Measurements from ENCODE around the gene LAIR2. TPM values are rescaled to one million over a fixed set of nuclear protein-coding genes. Genes with fewer than 3 reads are reported as not detected.

The LAIR2 gene
- total and polyA plus RNA-seq, 2 of the 13 experiments (the other 11 are each of a cell fraction or from before 2014, with no cell fraction given) = 1.3 to 1.9 TPM

GRCh38 chr19:54517483-54517882 is 14.9 kb downstream of the LAIR2 start (continued):
- peak; percentile 75; the same call in 1 of the 2 replicates for TF ChIP-seq AKNA (CRISPR knock-in tag; IDR thresholded peaks at IDR 0.05; ENCODE audit: borderline replicate concordance)
- TF ChIP-seq ZNF441 (CRISPR knock-in tag; IDR thresholded peaks at IDR 0.05; ENCODE audit: borderline replicate concordance) = peak; percentile 62; the same call in 1 of the 2 replicates
- TF ChIP-seq MTF1 (CRISPR knock-in tag; IDR thresholded peaks at IDR 0.05) = 0 out of 2 replicates have a peak, but pooled peaks have one; percentile 47
- TF ChIP-seq ZBTB20 (CRISPR knock-in tag; IDR thresholded peaks at IDR 0.05; ENCODE audit: borderline replicate concordance, low read depth) = peak; percentile 26; the same call in 1 of the 2 replicates
- TF ChIP-seq FOXP4 (CRISPR knock-in tag; IDR thresholded peaks at IDR 0.05) = 0 out of 2 replicates have a peak, but pooled peaks have one; percentile 17
- TF ChIP-seq ATF4 (CRISPR knock-in tag; IDR thresholded peaks at IDR 0.05) = no peak
- TF ChIP-seq PATZ1 (CRISPR knock-in tag; IDR thresholded peaks at IDR 0.05) = 0 out of 2 replicates have a peak, but pooled peaks have one; percentile 17
- TF ChIP-seq MXD4 (CRISPR knock-in tag; IDR thresholded peaks at IDR 0.05) = 0 out of 2 replicates have a peak, but pooled peaks have one; percentile 37
- TF ChIP-seq RARA (CRISPR knock-in tag; IDR thresholded peaks at IDR 0.05) = peak; percentile 62
- TF ChIP-seq ZNF260 (CRISPR knock-in tag; IDR thresholded peaks at IDR 0.05; ENCODE audit: borderline replicate concordance, low read depth) = no peak
- no peak for TF ChIP-seq ZNF431 (CRISPR knock-in tag; IDR thresholded peaks at IDR 0.05; ENCODE audit: borderline replicate concordance, low read depth)
- TF ChIP-seq ZNF350 (CRISPR knock-in tag; IDR thresholded peaks at IDR 0.05; ENCODE audit: borderline replicate concordance, low read depth) = no peak
- TF ChIP-seq ZBTB49 (CRISPR knock-in tag; IDR thresholded peaks at IDR 0.05; ENCODE audit: borderline replicate concordance) = peak; percentile 73; the same call in 1 of the 2 replicates
- TF ChIP-seq SIX1 (CRISPR knock-in tag; IDR thresholded peaks at IDR 0.05; ENCODE audit: borderline replicate concordance) = peak; percentile 32; the same call in 1 of the 2 replicates
